Measurements from ENCODE around the gene PRKCA. TPM values are rescaled to one million over a fixed set of nuclear protein-coding genes. Genes with fewer than 3 reads are reported as not detected.

The PRKCA gene
- total and polyA plus RNA-seq, 10 of the 15 experiments (the other 5 are each of a cell fraction or from before 2014, with no cell fraction given), result 0.11 to 14.6 (median 0.72) TPM

- TF ChIP-seq IRF3 (IDR thresholded peaks at IDR 0.05) (no peak), ZNF207 (IDR thresholded peaks at IDR 0.05; ENCODE audit: borderline replicate concordance) (no peak), BCL3 (IDR thresholded peaks at IDR 0.05; ENCODE audit: borderline replicate concordance, insufficient read depth, low read depth, low read length, poor library complexity, severe bottlenecking) (no peak), NFYB (IDR thresholded peaks at IDR 0.05; ENCODE audit: insufficient read depth, low read depth, low read length) (no peak), ZBED1 (IDR thresholded peaks at IDR 0.05; ENCODE audit: borderline replicate concordance) (no peak)
Observed at GRCh38 chr17:66416207-66416940, 114.0 kb downstream of the PRKCA start (continued).

GRCh38 chr17:66417300-66417719 is 114.9 kb downstream of the PRKCA start:
- Histone ChIP-seq H3K4me1 (ENCODE audit: control insufficient read depth, insufficient read depth, low read length) (no peaks in the 10 kb centered on the region), H3K27ac (ENCODE audit: control insufficient read depth, insufficient read depth) (no peak overlapping the region), H4K20me1 (ENCODE audit: control insufficient read depth, insufficient read depth) (no peaks in the 10 kb centered on the region; the same call in 1 of the 2 replicates), H2AFZ (ENCODE audit: control insufficient read depth, low read depth, low read length) (no peak overlapping the region), H3K36me3 (ENCODE audit: control insufficient read depth in 2 of 2, insufficient read depth in 2 of 2, low read length in 1 of 2) (no peaks in the 10 kb centered on the region), H3K79me2 (ENCODE audit: control insufficient read depth, insufficient read depth, low read length) (no peaks in the 10 kb centered on the region), H3K4me3 (no peak overlapping the region), H3K27me3 (replicated peaks in 1 of 2; ENCODE audit: control insufficient read depth in 2 of 2, insufficient read depth in 2 of 2, low read length in 1 of 2) (no peaks in the 10 kb centered on the region), H3K4me2 (ENCODE audit: control insufficient read depth, insufficient read depth) (no peak overlapping the region), H3K9me3 (replicated peaks; ENCODE audit: control insufficient read depth, insufficient read depth, low read length) (no peaks in the 10 kb centered on the region), H3K9ac (ENCODE audit: control insufficient read depth, insufficient read depth, low read length) (no peak overlapping the region)
- ChIA-PET SMC1A (ENCODE audit: uncharacterized antibody, unreplicated experiment) (no interaction called here), CTCF (no interaction called here), POLR2A (no interaction called here), RAD21 (ENCODE audit: unreplicated experiment) (no interaction called here)
- intact Hi-C loops (cut with micrococcal nuclease; ENCODE audit: unreplicated experiment), result no loop called here
- BruUV-seq (replicated peaks), result no TSS peak
- 24% methylated on average over 2 of the region's 2 CpGs for WGBS (ENCODE audit: insufficient coverage, insufficient replicate concordance, low lambda C conversion rate, missing lambda C conversion rate)
- in situ Hi-C loops (cut with MboI), result no loop called here
- ATAC-seq (no peak), DNase-seq (ENCODE audit: low read depth, low spot score) (no peak), FAIRE-seq (no peak)
- TF ChIP-seq PML (IDR thresholded peaks at IDR 0.05; ENCODE audit: low read length), result no peak
- TF ChIP-seq CTCF (IDR thresholded peaks at IDR 0.05 in 2 of 3, conservative IDR thresholded peaks at IDR 0.05 in 1 of 3; ENCODE audit: control insufficient read depth in 2 of 3, extremely low read depth in 1 of 3, insufficient read depth in 1 of 3, low read depth in 3 of 3, low read length in 3 of 3), result no peak
- no peak for TF ChIP-seq IRF5 (IDR thresholded peaks at IDR 0.05; ENCODE audit: borderline replicate concordance)
- TF ChIP-seq SMAD1 (IDR thresholded peaks at IDR 0.05; ENCODE audit: low read depth, partially characterized antibody), result no peak
- TF ChIP-seq PBX3 (IDR thresholded peaks at IDR 0.05; ENCODE audit: insufficient replicate concordance, low read depth, low read length), result no peak
- TF ChIP-seq NFIC (IDR thresholded peaks at IDR 0.05; ENCODE audit: low read depth, low read length), result no peak
- TF ChIP-seq CREB1 (IDR thresholded peaks at IDR 0.05; ENCODE audit: low read depth), result no peak
- TF ChIP-seq ATF7 (IDR thresholded peaks at IDR 0.05; ENCODE audit: low read depth), result no peak
- TF ChIP-seq NR2C1 (IDR thresholded peaks at IDR 0.05), result no peak
- no peak for TF ChIP-seq CHD1 (IDR thresholded peaks at IDR 0.05; ENCODE audit: low read depth, low read length)

Data from GM12878 (cell line).